Keratinocyte (primary cell): ENCODE measurements around the gene ZC3H12C. TPM values are rescaled to one million over a fixed set of nuclear protein-coding genes. Genes with fewer than 3 reads are reported as not detected.

Experiments
- DNase-seq: peaks from one replicate; pipeline ENCODE4 v3.0.0-alpha.2; 2011; ENCODE audit warnings: low read depth, missing footprints, low spot score
- FAIRE-seq: peaks from 2 replicates; lab custom pipeline; 2011; peaks lifted over from hg19 to GRCh38; lab: Jason Lieb, UNC
- H2AFZ ChIP-seq: 2 replicates; pipeline ENCODE4 v1.6.0; 2012; ENCODE audit warnings: low read length, control low read depth, inconsistent platforms; ENCODE audit not compliant: control insufficient read depth
- H3K27ac ChIP-seq: 2 replicates; pipeline ENCODE4 v1.5.1; 2011; ENCODE audit warnings: low read length; ENCODE audit not compliant: control insufficient read depth, insufficient read depth
- H3K27me3 ChIP-seq: 3 replicates; pipeline ENCODE4 v1.6.0; 2011; ENCODE audit warnings: low read length; ENCODE audit not compliant: control insufficient read depth, insufficient read depth; ENCODE audit errors: extremely low read depth
- H3K36me3 ChIP-seq, 2 experiments: 2 replicates in 1 of 2; 3 replicates in 1 of 2; pipeline ENCODE4 v1.5.1; 2011; ENCODE audit warnings: low read length in 2 of 2, mild to moderate bottlenecking in 1 of 2; ENCODE audit not compliant: control insufficient read depth in 2 of 2, insufficient read depth in 2 of 2; ENCODE audit errors: extremely low read depth in 1 of 2
- H3K4me1 ChIP-seq: 3 replicates; pipeline ENCODE4 v1.5.1; 2011; ENCODE audit warnings: low read length; ENCODE audit not compliant: control insufficient read depth, insufficient read depth; ENCODE audit errors: extremely low read depth
- H3K4me2 ChIP-seq: 3 replicates; pipeline ENCODE4 v1.6.0; 2011; ENCODE audit warnings: low read depth, low read length; ENCODE audit not compliant: control insufficient read depth, insufficient read depth; ENCODE audit errors: extremely low read depth
- H3K4me3 ChIP-seq, 3 experiments: fragments of 200-600 bp in 1 of 3; sonication (generic) in 1 of 3; 2 replicates in 2 of 3; 3 replicates in 1 of 3; pipeline ENCODE4 v1.5.1; 2011 to 2016; ENCODE audit warnings: low read length in 3 of 3, mild to moderate bottlenecking in 3 of 3, control low read depth in 2 of 3, inconsistent platforms in 1 of 3, low read depth in 1 of 3, mixed read lengths in 1 of 3, mixed run types in 1 of 3, moderate library complexity in 1 of 3; ENCODE audit not compliant: control insufficient read depth in 2 of 3, insufficient read depth in 2 of 3; ENCODE audit errors: extremely low read depth in 1 of 3
- H3K79me2 ChIP-seq: 2 replicates; pipeline ENCODE4 v1.6.0; 2012; ENCODE audit warnings: low read length; ENCODE audit not compliant: control insufficient read depth, insufficient read depth
- H3K9ac ChIP-seq: 3 replicates; pipeline ENCODE4 v1.6.0; 2011; ENCODE audit warnings: low read length; ENCODE audit not compliant: control insufficient read depth, insufficient read depth; ENCODE audit errors: extremely low read depth
- H3K9me1 ChIP-seq: 3 replicates; pipeline ENCODE4 v1.6.0; 2011; ENCODE audit warnings: low read length; ENCODE audit not compliant: control insufficient read depth, insufficient read depth; ENCODE audit errors: extremely low read depth
- H3K9me3 ChIP-seq: 2 replicates; pipeline ENCODE4 v1.5.1; 2012; ENCODE audit warnings: low read depth, low read length; ENCODE audit not compliant: control insufficient read depth
- H4K20me1 ChIP-seq: 3 replicates; pipeline ENCODE4 v1.6.0; 2011; ENCODE audit warnings: low read length; ENCODE audit not compliant: control insufficient read depth, insufficient read depth; ENCODE audit errors: extremely low read depth
- CTCF ChIP-seq, 3 experiments: IDR thresholded peaks in 1 of 3; conservative IDR thresholded peaks in 1 of 3; optimal IDR thresholded peaks in 1 of 3; 2 replicates in 2 of 3; 3 replicates in 1 of 3; pipeline versions ENCODE3 to v1.5.1; 2011; ENCODE audit warnings: low read length in 3 of 3, mild to moderate bottlenecking in 3 of 3, moderate library complexity in 2 of 3, control low read depth in 1 of 3, inconsistent platforms in 1 of 3; ENCODE audit not compliant: insufficient read depth in 2 of 3; ENCODE audit errors: extremely low read depth in 1 of 3
- EZH2 ChIP-seq: IDR thresholded peaks from one replicate; pipeline ENCODE4 v1.6.1; 2012; ENCODE audit warnings: inconsistent platforms, mild to moderate bottlenecking, low read length, moderate library complexity
- dilution Hi-C: fragments of 300-500 bp; cut with MboI; formaldehyde crosslinking; loops from one replicate; pipeline ENCODE4 v1.7.0; 2020; ENCODE audit warnings: low sequenced_read_pairs; ENCODE audit not compliant: extremely low pct_ligation_motif_present
- polyA plus RNA-seq, 5 experiments: library from polyadenylated mRNA; depleted of rRNA in 3 of 5; stranded (reverse) in 3 of 5; stranded (forward) in 1 of 5; unstranded in 1 of 5; fragments of >200 nt; gene quantifications; 1 replicate in 1 of 5; 2 replicates in 3 of 5; 3 replicates in 1 of 5; pipeline versions ENCODE4 v1.2.1 to v1.2.3, GENCODE V29; 2011 to 2012; ENCODE audit warnings: missing spikeins in 2 of 5, low read depth in 1 of 5, low replicate concordance in 1 of 5

ZC3H12C gene
- polyA plus RNA-seq, 1 donor (not counting 4 experiments of a cell fraction or from before 2014, with no cell fraction given) = 13.9 TPM

- H3K9me3 ChIP-seq = no peaks in the 10 kb centered on the region
- H3K4me2 ChIP-seq = peak overlapping the region; percentile 80
- peak overlapping the region; percentile 94 for H3K9ac ChIP-seq
- FAIRE-seq (no peak), DNase-seq (no peak)
- H3K79me2 ChIP-seq = peaks cover 46% of the 10 kb centered on the region
- no peaks in the 10 kb centered on the region for H3K36me3 ChIP-seq
- H3K4me3 ChIP-seq = peak overlapping the region; percentile 77 to 80 (median 77)
- no peaks in the 10 kb centered on the region for H3K9me1 ChIP-seq
- dilution Hi-C loops = no loop called here
- TF ChIP-seq EZH2 (no peak), CTCF (optimal IDR thresholded peaks at IDR 0.05 in 1 of 3, IDR thresholded peaks at IDR 0.05 in 1 of 3, conservative IDR thresholded peaks at IDR 0.05 in 1 of 3; ENCODE audit: extremely low read depth in 1 of 3, insufficient read depth in 2 of 3, low read length in 3 of 3) (no peak)
- H2AFZ ChIP-seq = peak overlapping the region; percentile 54
- H3K4me1 ChIP-seq = peaks cover 29% of the 10 kb centered on the region
- H4K20me1 ChIP-seq = no peaks in the 10 kb centered on the region
- no peaks in the 10 kb centered on the region for H3K27me3 ChIP-seq
- H3K27ac ChIP-seq = peak overlapping the region; percentile 79
These were observed 460 bp downstream of the ZC3H12C start for GRCh38 chr11:110093407-110094297.

- peak overlapping the region; percentile 80 for H3K4me2 ChIP-seq
- H3K9me3 ChIP-seq = no peaks in the 10 kb centered on the region
- no peak overlapping the region for H2AFZ ChIP-seq
- H3K4me1 ChIP-seq = peaks cover 29% of the 10 kb centered on the region
- DNase-seq = no peak
- H3K4me3 ChIP-seq = peak overlapping the region; percentile 77 to 80 (median 77)
- H3K27ac ChIP-seq = peak overlapping the region; percentile 79
- H3K27me3 ChIP-seq = no peaks in the 10 kb centered on the region
- H3K79me2 ChIP-seq = peaks cover 54% of the 10 kb centered on the region
- peak overlapping the region; percentile 94 for H3K9ac ChIP-seq
- H3K36me3 ChIP-seq = peaks cover 0 to 2% of the 10 kb centered on the region in 2 experiments
- TF ChIP-seq CTCF (optimal IDR thresholded peaks at IDR 0.05 in 1 of 3, IDR thresholded peaks at IDR 0.05 in 1 of 3, conservative IDR thresholded peaks at IDR 0.05 in 1 of 3; ENCODE audit: extremely low read depth in 1 of 3, insufficient read depth in 2 of 3, low read length in 3 of 3) (no peak), EZH2 (no peak)
- FAIRE-seq = no peak
- no peaks in the 10 kb centered on the region for H4K20me1 ChIP-seq
- dilution Hi-C loops = no loop called here
- H3K9me1 ChIP-seq = no peaks in the 10 kb centered on the region
These were observed 1.4 kb downstream of the ZC3H12C start for GRCh38 chr11:110094298-110095285.
